ENCODE measurements around the gene FRMD4B.

Gene FRMD4B

DNA sequence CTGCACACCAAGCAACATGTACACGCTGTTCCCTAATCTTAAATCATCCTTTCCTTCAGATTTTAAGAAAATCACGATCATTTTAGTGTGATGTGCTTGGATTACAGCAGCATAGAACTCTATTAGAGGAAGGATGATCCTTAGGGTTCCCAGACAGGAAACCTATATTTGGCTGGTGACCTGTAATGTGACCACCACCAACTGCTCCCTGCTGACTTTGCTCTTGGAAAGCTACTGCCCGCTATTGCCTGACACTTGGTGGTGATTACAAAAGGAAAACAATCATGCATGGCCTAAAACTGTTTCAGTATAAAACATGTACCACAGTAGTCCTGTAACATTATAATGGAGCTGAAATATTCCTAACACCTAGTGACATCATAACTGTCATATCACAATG is 236.3 kb downstream of the FRMD4B start:
- in situ Hi-C loops (cut with HindIII; ENCODE audit: low sequenced_read_pairs) = no loop called here

DNA sequence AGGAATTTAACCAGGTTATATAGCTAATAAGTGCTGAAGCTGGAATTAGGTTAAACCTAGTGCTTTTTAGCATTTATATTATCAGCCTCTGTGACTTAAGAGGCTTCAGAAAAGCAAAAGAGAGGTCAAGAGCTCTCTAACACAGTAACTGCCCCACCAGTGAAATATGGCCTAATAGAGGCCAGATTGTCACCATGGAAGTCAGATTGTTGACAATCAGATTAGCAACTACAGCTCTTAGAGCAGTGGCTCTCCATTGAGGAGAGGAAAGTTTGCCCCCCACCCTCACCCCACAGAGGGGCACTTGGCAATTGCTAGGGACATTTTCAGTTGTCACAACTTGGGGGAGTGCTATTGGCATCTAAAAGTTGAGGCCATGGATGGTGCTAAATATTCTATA is 240.2 kb downstream of the FRMD4B start:
- in situ Hi-C loops (cut with HindIII; ENCODE audit: low sequenced_read_pairs) = no loop called here

GRCh38 chr3:69144631-69145245 is 241.2 kb downstream of the FRMD4B start:
- in situ Hi-C loops (cut with HindIII; ENCODE audit: low sequenced_read_pairs) = no loop called here

DNA sequence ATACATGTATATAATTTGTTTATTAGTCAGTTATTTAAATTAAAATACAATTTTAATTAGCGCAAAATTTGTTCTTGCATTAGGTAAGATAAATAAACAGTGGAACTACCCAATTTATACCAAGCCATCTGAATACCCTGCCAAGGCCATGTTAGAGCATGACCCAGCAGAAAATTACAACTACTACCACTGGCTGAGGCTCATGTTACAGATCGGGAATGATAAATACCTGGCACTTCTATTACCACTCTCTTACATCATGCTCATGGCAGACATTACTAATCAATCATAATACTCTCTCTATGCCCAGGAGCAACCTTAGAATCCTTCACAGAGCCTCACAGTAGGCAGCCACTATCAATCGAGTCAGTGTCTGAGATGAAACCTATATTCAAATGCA is 242.3 kb downstream of the FRMD4B start:
- in situ Hi-C loops (cut with HindIII; ENCODE audit: low sequenced_read_pairs) = no loop called here

DNA sequence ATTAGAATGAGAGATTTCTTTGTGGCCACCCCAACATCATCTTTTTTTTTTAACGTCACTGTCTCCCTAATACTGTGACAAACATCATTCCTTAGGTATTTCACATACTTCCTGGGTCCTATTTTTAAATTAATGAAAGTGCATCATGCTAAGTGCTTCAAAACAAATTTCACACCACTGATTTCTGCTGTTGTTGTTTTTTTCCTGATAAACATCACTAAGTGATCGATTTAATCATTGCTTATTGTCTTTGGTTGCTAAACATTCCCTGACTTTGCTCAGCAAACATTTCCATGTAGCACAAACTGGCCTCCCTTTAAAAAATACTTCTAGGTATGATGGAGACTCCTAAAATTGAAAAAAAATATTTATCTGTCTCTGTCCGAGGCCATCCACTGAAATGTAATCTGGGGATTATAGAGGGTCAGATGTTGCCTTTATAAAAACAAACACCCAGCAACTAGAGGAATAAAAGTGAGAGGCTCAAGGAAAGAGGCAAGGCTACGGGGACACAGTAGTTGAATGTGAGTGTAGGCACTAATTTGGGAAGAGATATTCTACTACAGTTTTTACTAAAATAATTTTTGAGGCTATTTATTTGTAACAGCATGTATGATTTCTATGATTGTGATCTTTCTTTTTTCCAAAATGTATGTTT is 243.0 kb downstream of the FRMD4B start:
- in situ Hi-C loops (cut with HindIII; ENCODE audit: low sequenced_read_pairs) = no loop called here

DNA sequence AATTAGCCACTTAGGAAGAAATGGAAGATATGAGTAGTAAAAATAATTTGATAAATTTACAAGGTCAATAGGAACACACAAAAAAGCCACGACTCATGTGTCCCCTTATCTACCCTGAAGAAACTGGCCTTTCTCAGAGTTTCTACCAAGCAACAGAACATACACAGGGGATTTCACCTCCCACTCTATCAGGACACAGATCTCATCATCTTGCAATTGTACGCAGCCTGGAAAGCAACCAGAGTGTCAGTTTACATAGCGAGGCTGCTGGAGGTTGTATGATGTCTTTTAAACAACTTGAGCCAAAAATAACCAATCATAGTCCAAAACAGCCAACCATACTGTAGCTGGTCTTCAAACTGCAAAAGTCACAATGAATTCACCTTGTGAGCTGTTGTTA is 243.8 kb downstream of the FRMD4B start:
- in situ Hi-C loops (cut with HindIII; ENCODE audit: low sequenced_read_pairs) = no loop called here

- in situ Hi-C loops (cut with HindIII; ENCODE audit: low sequenced_read_pairs) = no loop called here
Observed at GRCh38 chr3:69141313-69141712, 244.6 kb downstream of the FRMD4B start.

DNA sequence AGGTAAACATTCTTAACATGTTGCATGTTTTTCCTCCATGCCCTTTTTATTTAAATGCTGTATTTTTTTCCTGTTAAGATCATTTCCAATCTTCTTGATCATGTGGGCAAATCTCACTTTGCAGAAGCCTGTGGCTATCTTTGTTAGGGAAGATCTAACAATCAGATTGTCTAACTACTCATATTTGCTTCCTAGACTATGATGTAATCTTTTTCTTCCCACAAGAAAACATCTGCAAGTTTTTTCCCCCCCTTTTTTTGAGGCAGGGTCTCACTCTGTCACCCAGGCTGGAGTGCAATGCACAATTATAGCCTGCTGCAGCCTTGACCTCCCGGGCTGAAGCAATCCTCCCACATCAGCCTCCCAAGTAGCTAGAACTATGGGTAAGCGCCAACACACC is 248.5 kb downstream of the FRMD4B start:
- in situ Hi-C loops (cut with HindIII; ENCODE audit: low sequenced_read_pairs) = no loop called here

DNA sequence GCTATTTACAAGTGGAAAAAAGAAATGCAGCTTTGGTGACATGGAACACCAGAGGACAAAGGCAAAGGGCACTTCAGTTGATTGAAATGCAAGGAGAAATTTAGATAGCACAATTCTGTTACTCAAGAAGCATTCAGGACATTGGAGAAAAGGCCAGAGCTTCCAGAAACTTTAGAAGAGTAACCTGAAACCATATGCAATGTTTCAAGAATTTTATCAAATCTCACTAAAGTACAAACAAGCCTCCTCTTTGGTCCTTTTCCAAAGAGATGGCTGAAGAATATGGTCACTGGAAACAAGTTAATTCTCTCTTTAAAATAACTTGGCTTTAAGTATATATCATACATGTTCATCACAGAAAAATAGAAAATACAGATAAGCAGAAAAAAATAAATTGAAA is 248.9 kb downstream of the FRMD4B start:
- in situ Hi-C loops (cut with HindIII; ENCODE audit: low sequenced_read_pairs) = no loop called here

GRCh38 chr3:69130689-69131088 is 255.2 kb downstream of the FRMD4B start:
- in situ Hi-C loops (cut with HindIII; ENCODE audit: low sequenced_read_pairs) = no loop called here

- in situ Hi-C loops (cut with HindIII; ENCODE audit: low sequenced_read_pairs) = no loop called here
Observed at GRCh38 chr3:69129531-69129930, 256.4 kb downstream of the FRMD4B start.

GRCh38 chr3:69128509-69128908 is 257.4 kb downstream of the FRMD4B start:
- in situ Hi-C loops (cut with HindIII; ENCODE audit: low sequenced_read_pairs) = no loop called here

DNA sequence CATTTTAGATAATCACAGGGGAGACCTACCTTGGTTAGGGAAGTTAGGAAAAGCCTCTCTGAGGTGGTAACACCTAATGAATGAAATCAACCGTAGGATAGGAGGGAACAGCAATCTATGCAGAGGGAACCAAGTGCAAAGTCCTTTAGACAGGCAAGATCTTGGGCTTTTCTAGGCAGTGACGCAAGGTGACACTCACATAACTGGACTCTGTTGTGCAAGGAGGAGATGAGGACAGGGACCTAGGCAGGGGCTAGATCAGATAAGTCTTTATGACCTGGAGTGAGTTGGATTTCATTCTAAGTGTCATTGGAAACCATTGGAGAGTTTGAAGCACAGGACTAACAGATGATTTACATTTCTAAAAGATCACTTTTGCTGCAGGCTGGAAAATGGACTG is 258.9 kb downstream of the FRMD4B start:
- in situ Hi-C loops (cut with HindIII; ENCODE audit: low sequenced_read_pairs) = no loop called here

- in situ Hi-C loops (cut with HindIII; ENCODE audit: low sequenced_read_pairs) = no loop called here
Observed at GRCh38 chr3:69126216-69126615, 259.7 kb downstream of the FRMD4B start.

GRCh38 chr3:69122403-69122802 is 263.5 kb downstream of the FRMD4B start, which contains the start of gene LMOD3:
LMOD3 (minus strand) TSS chr3:69122595; CDS start chr3:69122386, 209 bp downstream.
- in situ Hi-C loops (cut with HindIII; ENCODE audit: low sequenced_read_pairs) = loop anchor here (25.0 kb wide), 1 partner anchor 540 kb away; no protein-coding TSS in a partner anchor

GRCh38 chr3:69121950-69122349 is 263.9 kb downstream of the FRMD4B start:
- in situ Hi-C loops (cut with HindIII; ENCODE audit: low sequenced_read_pairs) = loop anchor here (25.0 kb wide), 1 partner anchor 540 kb away; no protein-coding TSS in a partner anchor

DNA sequence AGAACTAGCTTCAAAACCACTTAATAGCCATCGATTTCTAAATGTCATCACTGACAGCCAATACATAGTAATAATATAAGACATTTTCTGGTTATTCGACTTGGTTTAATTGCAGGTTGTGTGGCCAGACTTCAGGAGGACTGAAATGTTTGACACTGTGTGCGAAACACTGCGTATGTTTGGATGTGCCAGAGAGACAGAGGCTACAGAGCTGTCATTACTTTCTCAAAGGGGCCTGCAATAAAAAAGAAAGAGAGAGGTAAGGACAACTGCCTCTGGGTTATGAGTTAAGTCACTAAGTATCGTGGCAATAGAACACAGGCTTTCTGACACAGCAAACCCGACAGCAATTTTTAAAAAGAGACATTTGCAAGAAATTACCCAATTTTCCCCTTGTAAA is 264.4 kb downstream of the FRMD4B start:
- in situ Hi-C loops (cut with HindIII; ENCODE audit: low sequenced_read_pairs) = loop anchor here (25.0 kb wide), 1 partner anchor 541 kb away; no protein-coding TSS in a partner anchor

DNA sequence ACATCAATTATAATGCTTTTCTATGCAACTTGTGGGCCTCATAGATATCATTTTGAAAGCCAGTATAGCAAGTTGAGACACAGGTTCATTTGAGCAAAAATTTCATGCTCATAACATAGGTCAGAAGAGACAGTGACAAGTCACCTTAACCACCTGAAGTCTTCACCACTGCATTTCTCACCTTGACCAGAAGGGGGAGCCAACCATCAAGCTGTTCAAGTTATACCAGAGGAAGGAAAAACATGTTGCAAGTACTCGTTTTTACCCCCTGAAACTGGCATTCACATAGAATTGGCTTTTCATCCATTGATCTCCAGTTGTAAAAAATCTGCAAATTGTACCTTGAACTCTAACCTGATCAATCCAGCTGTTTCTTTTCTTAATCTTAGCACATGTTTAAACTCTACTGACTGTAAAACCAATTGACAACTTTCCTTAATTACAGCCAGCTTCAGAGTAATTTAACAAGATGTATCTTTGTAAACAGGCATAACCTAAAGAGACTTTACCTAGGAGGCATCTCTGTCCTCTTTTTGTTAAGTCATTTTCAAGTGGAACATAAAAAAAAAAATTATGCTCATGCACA is 264.9 kb downstream of the FRMD4B start:
- in situ Hi-C loops (cut with HindIII; ENCODE audit: low sequenced_read_pairs) = loop anchor here (25.0 kb wide), 1 partner anchor 541 kb away; no protein-coding TSS in a partner anchor

Measured in endothelial cell of hepatic sinusoid (primary cell).